ENCODE results near the gene TBATA. TPM values are rescaled to one million over a fixed set of nuclear protein-coding genes. Genes with fewer than 3 reads are reported as not detected.

Gene TBATA
- total RNA-seq, 1 experiment from 2014 or later = not detected

- Histone ChIP-seq H3K9me3 (ENCODE audit: low read length) (no peaks in the 10 kb centered on the region), H3K36me3 (ENCODE audit: low read depth, low read length) (no peaks in the 10 kb centered on the region), H3K27me3 (ENCODE audit: low read length) (0 out of 2 replicates have a peak, but pooled peaks cover 3% of the 10 kb centered on the region), H3K27ac (ENCODE audit: low read length) (no peak overlapping the region), H3K4me3 (ENCODE audit: low read length) (no peak overlapping the region), H4K20me1 (ENCODE audit: low read length) (no peaks in the 10 kb centered on the region), H3K9me2 (replicated peaks; ENCODE audit: low read length) (no peaks in the 10 kb centered on the region), H3K4me1 (ENCODE audit: insufficient read depth, low read length) (peaks cover 12% of the 10 kb centered on the region), H3F3A (ENCODE audit: low read length, unreplicated experiment) (no peaks in the 10 kb centered on the region), H3K4me2 (ENCODE audit: low read length) (no peak overlapping the region), H3K79me2 (ENCODE audit: low read length) (no peaks in the 10 kb centered on the region), H2AFZ (ENCODE audit: low read length) (no peak overlapping the region), H3K9ac (ENCODE audit: low read length) (no peak overlapping the region)
- TF ChIP-seq EZH2 (IDR thresholded peaks at IDR 0.05; ENCODE audit: low read length, unreplicated experiment) (no peak), EZH2phosphoT487 (IDR thresholded peaks at IDR 0.05; ENCODE audit: borderline replicate concordance, low read length) (no peak)
- TF ChIP-seq, protein P1, sequence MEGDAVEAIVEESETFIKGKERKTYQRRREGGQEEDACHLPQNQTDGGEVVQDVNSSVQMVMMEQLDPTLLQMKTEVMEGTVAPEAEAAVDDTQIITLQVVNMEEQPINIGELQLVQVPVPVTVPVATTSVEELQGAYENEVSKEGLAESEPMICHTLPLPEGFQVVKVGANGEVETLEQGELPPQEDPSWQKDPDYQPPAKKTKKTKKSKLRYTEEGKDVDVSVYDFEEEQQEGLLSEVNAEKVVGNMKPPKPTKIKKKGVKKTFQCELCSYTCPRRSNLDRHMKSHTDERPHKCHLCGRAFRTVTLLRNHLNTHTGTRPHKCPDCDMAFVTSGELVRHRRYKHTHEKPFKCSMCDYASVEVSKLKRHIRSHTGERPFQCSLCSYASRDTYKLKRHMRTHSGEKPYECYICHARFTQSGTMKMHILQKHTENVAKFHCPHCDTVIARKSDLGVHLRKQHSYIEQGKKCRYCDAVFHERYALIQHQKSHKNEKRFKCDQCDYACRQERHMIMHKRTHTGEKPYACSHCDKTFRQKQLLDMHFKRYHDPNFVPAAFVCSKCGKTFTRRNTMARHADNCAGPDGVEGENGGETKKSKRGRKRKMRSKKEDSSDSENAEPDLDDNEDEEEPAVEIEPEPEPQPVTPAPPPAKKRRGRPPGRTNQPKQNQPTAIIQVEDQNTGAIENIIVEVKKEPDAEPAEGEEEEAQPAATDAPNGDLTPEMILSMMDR (conservative IDR thresholded peaks at IDR 0.05; ENCODE audit: low read depth, low read length) = no peak
- intact Hi-C loops (cut with micrococcal nuclease) = no loop called here
- no peak for DNase-seq
- POLR2A ChIA-PET (ENCODE audit: unreplicated experiment) = no interaction called here
- no peak for ATAC-seq
- CTCF ChIA-PET = no interaction called here
- no TSS peak for BruUV-seq (replicated peaks)
Measured at GRCh38 chr10:70782086-70782745, 3.0 kb downstream of the TBATA start.

GRCh38 chr10:70781461-70782051, 3.6 kb downstream of the TBATA start:
- Histone ChIP-seq H3K9me2 (replicated peaks; ENCODE audit: low read length) (no peaks in the 10 kb centered on the region), H4K20me1 (ENCODE audit: low read length) (no peaks in the 10 kb centered on the region), H3K79me2 (ENCODE audit: low read length) (no peaks in the 10 kb centered on the region), H2AFZ (ENCODE audit: low read length) (no peak overlapping the region), H3K36me3 (ENCODE audit: low read depth, low read length) (no peaks in the 10 kb centered on the region), H3K9me3 (ENCODE audit: low read length) (no peaks in the 10 kb centered on the region), H3F3A (ENCODE audit: low read length, unreplicated experiment) (no peaks in the 10 kb centered on the region), H3K9ac (ENCODE audit: low read length) (no peak overlapping the region), H3K27me3 (ENCODE audit: low read length) (0 out of 2 replicates have a peak, but pooled peaks cover 3% of the 10 kb centered on the region), H3K4me3 (ENCODE audit: low read length) (no peak overlapping the region), H3K4me2 (ENCODE audit: low read length) (no peak overlapping the region), H3K27ac (ENCODE audit: low read length) (no peak overlapping the region), H3K4me1 (ENCODE audit: insufficient read depth, low read length) (peaks cover 12% of the 10 kb centered on the region)
- ATAC-seq (no peak), DNase-seq (no peak)
- POLR2A ChIA-PET (ENCODE audit: unreplicated experiment) = no interaction called here
- intact Hi-C loops (cut with micrococcal nuclease) = no loop called here
- CTCF ChIA-PET = no interaction called here
- no TSS peak for BruUV-seq (replicated peaks)
- TF ChIP-seq, protein P1 (conservative IDR thresholded peaks at IDR 0.05; ENCODE audit: low read depth, low read length) = no peak
- TF ChIP-seq EZH2 (IDR thresholded peaks at IDR 0.05; ENCODE audit: low read length, unreplicated experiment) (no peak), EZH2phosphoT487 (IDR thresholded peaks at IDR 0.05; ENCODE audit: borderline replicate concordance, low read length) (no peak)

DNA sequence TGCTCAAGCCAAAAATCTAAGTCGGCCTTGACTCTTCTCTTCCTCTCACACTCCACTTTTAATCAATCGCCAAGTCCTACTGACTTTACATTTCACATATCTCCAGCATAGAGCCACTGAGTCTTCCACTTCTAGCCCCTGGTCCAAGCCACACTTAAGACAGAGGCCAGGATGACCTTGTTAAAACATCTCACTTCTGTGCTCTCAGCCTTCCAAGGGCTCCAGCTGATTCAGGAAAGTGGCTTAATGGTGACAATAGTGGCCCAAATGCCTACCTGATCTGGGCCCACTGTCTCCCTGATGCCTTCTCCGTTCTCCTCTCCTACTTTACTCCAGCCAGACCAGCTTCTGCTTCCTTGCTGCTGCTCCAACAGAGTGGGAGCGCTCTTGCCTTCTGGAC, 4.4 kb downstream of the TBATA start:
- BruUV-seq (replicated peaks) = no TSS peak
- Histone ChIP-seq H3F3A (ENCODE audit: low read length, unreplicated experiment) (no peaks in the 10 kb centered on the region), H3K4me1 (ENCODE audit: insufficient read depth, low read length) (peaks cover 12% of the 10 kb centered on the region), H3K9ac (ENCODE audit: low read length) (no peak overlapping the region), H4K20me1 (ENCODE audit: low read length) (no peaks in the 10 kb centered on the region), H3K36me3 (ENCODE audit: low read depth, low read length) (no peaks in the 10 kb centered on the region), H3K4me2 (ENCODE audit: low read length) (no peak overlapping the region), H3K9me3 (ENCODE audit: low read length) (no peaks in the 10 kb centered on the region), H3K27me3 (ENCODE audit: low read length) (0 out of 2 replicates have a peak, but pooled peaks cover 3% of the 10 kb centered on the region), H2AFZ (ENCODE audit: low read length) (no peak overlapping the region), H3K9me2 (replicated peaks; ENCODE audit: low read length) (no peaks in the 10 kb centered on the region), H3K4me3 (ENCODE audit: low read length) (no peak overlapping the region), H3K27ac (ENCODE audit: low read length) (no peak overlapping the region), H3K79me2 (ENCODE audit: low read length) (no peaks in the 10 kb centered on the region)
- DNase-seq (no peak), ATAC-seq (no peak)
- ChIA-PET POLR2A (ENCODE audit: unreplicated experiment) (no interaction called here), CTCF (no interaction called here)
- TF ChIP-seq, protein P1 (conservative IDR thresholded peaks at IDR 0.05; ENCODE audit: low read depth, low read length) = no peak
- no peak for TF ChIP-seq EZH2 (IDR thresholded peaks at IDR 0.05; ENCODE audit: low read length, unreplicated experiment)
- intact Hi-C loops (cut with micrococcal nuclease) = no loop called here

All from PC-3 (cell line).